ENCODE measurements around the gene NIFK.
A peak's percentile ranks its signal among the peaks of the same experiment; 100 is the strongest.
"Not testable (repeated sequence)": the region's sequence is repeated elsewhere in the genome, so short reads cannot be mapped to it uniquely, and the experiment has no call there.

NIFK gene

DNA sequence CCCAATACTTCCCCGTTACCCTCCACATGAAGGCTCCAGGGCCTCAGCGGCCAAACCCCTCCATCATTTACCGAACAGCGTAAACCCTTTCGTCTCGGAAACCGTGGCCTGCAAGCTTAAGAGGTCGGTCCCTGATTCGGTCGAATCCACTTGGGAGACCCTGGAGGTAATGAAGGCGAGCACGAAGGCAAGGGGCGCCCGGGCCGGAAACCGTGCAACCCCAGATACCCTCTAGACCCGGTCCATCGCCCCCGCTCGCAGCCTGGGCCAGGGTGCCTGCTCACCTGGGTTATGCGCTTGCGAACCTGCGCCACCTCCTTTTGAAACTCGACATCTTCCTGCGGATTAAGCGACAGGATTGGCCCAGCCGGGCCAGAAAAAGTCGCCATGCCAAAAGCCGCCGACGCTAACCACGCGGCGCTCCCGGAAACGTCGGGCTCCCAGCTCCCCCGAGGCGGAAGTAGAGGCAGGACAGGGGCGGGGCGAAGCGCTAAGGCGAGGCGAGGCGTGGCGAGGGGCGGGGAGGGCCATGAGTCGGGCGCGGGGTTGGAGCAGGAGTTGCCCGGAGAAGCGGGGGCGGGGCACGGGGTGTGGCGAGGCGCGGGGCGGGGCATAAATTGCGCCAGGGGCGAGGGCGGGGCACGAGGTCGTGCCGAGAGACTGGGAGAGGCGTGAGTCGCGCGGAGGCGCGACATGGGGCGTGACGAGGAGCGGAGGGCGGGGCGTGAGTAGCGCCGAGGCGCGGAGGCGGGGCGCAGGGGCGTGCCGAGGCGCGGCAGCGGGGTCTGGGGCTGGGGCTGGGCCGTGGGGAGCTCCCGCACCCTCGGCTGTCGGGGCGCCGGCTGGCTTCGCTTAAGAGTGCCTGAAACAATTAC is at the start of gene NIFK:
TSS of gene NIFK (minus strand) at position 414 of the 875 bp plus-strand sequence. CDS start at position 389, 25 bp downstream.
- DNase-seq, result peak; percentile 91

DNA sequence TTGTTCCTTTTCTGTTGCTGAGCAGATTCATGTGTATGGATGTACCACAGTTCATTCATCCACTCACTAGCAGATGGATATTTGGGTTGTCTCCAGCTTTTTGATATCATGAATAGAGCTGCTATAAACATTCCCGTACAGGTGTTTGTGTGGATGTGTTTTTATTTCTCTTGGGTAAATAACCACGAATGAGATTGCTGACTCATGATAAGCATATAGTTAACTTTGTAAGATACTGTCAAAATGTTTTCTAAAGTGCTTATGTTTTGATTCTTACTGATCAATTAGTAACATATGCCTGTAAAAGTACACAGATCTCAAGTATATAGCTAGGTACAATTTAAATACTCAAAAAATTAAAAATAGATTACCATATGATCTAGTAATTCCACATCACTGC is 46.5 kb upstream of the NIFK start:
- DNase-seq, result no peak

DNA sequence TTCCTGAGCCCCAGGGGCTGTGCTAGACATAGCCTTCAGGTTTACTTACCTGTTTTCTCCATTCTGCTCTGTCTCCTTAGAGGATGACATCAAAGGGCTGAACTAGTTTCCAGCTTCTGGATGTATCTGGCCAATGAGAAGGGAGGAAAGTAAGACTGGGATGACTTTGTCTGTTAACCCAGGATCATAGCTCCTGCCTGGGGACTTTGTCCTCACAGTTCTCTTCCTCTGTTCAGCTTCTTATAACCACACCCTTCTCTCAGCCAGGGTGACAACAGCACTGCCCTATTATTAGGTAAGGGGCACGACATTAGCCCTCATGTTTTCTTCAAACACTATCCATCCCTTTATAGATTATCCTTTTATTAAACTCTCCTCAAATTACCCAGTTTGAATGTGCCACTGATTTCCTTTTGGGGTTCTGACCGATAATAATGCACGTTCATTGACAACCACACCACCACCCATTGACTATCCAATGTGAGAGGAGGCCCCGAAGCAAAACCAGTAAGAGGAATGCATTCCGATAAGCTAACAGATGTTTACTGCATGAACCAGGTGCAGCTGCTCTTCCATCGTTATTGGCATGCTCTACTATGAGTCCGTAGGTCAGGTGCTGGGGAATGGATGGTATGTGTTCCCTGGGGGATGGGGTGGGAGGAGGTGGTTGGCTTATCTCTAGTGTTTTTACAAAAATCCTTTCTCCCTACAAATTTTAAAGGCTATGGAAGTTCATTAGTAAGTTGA is 42.2 kb upstream of the NIFK start:
- DNase-seq, result no peak

DNA sequence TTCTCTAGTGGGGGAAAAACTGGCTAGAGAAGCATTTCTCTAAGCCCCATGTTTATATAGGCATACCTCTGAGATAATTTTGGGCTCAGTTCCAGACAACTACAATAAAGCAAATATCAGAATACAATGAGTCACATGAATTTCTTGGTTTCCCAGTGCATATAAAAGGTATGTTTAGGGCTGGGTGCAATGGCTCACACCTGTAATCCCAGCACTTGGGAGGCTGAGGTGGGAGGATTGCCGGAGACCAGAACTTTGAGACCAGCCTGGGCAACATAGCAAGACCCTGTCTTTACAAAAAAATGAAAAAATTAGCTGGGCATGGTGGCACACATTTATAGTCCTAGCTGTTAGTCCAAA is 41.0 kb upstream of the NIFK start:
- DNase-seq, result no peak

DNA sequence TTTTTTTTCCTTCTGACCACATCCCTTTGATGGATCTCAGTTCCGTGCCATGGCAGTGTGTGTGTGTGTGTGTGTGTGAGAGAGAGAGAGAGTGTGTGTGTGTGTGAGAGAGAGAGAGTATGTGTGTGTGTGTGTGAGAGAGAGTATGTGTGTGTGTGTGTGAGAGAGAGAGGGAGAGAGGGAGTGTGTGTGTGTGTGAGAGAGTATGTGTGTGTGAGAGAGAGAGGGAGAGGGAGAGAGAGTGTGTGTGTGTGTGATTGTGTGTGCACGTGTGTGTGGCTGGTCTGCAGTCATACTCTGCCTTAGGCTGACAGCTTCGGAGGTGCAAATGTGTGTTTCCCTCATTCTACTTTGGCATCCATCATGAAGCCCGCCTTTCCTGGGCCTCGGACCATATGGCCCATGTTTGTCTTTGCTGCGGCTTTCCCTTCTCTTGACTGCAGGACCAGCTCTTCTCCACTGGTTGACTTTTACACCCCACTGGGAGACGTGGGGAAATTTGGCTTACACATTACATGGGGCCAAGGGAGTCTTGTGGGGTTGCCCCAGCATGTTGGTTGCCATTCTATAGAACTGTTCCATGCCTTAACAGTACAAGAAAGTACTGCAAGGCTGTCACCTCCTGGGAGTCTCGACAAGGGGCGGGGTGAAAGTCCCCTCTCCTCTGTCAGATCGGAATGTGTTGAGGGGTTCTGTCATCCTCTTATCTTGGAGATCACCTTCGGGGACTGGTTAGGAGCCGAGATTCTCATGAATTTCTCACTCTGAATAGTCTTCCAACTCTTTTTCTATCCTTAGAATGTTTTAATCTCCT is 40.4 kb upstream of the NIFK start:
- no peak for DNase-seq

DNA sequence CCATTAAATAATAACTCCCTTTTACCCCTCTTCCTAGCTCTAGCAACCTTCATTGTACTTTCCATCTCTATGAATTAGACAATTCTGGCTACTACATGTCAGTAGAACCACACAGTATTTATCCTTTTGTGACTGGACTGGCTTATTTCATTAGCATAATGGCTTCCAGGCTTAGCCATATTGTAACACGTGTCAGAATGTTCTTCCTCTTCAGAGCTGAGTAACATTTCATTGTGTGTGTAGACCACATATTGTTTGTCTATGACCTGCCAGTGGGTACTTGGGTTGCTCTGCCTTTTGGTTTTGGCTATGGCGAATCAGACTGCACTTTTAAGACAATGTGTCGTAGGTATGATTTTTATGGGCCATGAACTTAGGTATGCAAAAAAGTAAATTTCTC is 39.7 kb upstream of the NIFK start:
- no peak for DNase-seq

DNA sequence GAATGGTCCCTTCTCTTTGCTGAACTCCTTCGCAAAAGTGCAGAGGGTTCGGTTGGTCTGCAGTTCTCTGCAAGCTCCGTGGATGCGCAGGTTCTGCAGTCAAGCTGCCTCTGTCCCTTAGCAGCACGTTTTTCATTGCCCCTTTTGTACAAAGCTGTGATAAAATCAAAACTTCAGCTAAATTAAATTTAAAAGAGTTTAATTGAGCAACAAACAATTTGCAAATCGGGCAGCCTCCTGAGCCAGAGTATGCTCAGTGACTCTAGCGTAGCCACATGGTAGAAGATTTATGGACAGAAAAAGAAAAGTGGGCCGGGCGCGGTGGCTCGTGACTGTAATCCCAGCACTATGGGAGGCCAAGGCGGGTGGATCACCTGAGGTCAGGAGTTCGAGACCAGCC is 37.6 kb upstream of the NIFK start:
- DNase-seq, result no peak

DNA sequence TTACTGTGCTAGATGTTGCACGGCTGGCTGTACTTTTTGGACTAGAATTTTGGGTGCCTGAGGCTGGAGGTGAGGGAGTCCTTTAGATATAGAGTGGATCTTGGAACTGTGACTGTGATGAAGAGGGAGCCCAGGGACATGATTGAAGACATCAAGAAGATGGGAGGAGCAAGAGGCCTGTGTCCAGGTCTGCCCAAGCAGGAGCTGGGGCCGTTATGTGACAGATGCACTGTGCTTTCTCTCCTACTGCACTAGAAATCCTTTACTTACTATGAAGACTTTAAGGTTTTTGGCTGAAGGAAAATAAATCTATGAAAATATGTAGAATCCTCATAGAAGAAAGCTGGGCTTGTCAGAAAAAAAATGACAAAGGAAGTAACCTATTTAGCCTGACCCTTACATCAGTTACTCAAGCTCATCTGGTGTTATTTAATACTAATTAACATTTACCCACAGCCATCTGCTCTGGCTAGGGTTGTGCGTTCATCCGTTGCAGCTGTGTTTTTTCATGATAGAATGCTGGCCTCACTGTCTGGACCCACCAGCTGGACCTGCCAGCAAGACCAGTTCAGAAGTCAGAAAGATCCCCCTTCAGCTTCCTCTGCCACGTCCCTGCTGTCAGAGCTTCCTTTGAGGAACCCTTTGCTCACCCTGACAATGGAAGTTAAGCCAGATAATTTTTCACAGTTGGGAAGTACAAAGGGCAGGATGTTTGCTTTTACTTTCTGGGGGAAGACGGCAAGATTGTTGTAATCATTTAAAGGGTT is 35.5 kb upstream of the NIFK start:
- DNase-seq, result no peak

DNA sequence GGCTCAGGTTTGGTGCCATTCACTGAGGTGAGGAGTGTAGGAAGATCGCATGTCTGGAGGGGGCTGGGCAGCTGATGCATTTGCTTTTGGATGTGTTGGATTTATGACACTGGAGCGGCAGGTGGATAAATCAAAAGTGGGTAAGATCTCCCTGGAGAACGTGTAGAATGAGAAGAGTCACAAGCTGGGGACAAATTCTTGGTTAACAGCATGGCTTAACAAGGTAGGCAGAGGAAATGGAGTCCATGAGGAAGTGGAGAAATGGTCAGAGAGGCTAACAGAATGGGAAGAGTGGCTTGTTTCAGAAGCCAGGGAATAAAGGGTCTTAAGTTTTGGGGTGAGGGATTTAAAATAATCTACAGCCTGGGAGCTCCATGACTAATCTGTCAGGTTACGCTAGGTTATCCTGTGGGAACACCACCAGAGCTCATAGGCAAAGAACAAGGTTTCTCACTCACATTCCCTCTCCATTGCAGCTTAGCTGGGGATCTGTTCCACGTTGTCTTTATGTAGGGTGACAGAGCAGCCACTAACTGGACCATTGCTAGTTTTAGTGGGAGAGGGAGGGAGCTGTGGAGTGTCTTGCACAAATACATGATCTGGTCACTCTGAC is 31.6 kb upstream of the NIFK start:
- no peak for DNase-seq

DNA sequence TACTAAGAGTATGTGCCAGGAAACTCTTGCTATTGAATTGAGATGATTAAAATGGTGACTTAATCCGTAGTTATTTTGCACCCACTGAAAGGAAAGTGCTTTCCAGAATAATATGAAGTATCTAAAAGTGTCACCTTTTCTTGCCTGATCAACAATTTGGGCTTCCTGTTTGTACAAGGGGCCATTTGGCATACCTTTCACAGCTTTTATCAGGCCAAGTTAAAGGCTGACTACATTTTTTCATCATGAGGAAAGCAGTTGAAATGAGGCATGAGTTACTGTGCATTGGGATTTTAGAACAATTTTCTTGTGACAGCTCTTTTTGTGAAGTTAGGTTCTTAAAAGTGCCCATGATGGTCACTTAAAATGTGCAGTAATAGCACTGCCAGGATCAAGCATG is 29.9 kb upstream of the NIFK start:
- no peak for DNase-seq

DNA sequence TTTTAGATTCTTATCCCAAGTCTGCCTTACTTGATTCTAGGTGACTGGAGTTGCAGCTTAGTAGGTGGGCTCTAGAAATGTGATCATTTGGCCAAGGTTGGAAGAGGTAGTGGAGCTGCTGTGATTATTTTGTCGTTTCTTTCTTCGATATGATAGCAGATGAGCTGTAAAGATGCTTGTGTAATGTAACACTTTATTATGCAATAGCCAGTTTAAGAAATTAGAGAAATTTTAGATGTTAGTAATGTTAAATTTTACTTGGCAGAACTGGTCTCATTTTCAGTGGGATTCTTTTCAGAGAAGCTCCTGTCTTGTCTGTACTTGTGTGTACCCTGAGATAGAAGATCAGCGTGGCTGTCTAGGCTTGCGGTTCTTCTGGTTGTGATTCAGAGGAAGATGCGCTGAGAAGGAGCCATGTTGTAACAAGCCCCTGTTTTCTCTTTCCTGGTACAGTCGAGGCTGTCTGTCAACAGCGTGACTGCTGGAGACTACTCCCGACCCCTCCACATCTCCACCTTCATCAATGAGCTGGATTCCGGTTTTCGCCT is 28.1 kb upstream of the NIFK start:
- DNase-seq, result no peak

DNA sequence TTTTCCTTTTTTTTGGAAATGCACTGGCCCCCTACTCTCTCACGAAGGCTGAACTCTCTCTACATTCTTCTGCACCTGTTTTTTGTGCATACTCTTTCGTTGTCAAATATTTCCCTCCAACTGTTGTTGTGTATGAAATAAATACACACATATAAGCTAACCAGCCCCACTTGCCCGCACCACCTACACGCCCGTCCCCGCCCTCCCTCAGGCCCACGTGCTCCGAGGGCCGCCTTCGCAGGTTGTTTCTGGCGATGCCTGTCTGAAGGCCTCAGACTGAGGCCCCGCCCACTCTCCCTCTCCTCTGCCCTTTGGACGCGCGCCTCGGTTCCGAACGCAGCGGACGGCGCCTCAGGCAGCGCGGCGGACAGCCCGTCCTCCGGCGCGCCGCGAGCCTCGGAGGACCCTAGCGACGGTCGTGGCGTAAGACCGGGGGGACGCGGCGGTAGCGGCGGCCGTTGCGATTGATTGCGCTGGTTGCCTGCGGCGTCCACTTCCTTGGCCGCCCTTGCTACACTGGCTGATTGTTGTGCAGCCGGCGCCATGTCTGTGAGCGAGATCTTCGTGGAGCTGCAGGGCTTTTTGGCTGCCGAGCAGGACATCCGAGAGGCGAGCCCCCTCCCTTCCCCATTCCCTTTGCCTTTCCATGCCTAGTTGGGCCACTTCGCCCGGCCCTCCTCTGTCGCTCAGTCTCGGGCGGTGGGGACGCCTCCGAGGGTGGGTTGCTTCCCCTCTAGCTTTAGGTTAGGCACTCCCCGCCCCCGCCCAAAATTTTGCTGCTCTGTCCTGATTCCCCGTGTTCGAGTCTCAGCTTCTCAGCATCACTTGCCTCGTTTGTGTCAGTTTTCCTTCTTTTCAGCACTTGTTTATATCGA is 18.8 kb upstream of the NIFK start, which contains the start of gene TSN:
TSS of gene TSN (plus strand) at position 415 of the 875 bp plus-strand sequence. CDS start at position 544, 129 bp downstream.
- DNase-seq, result peak; percentile 47

DNA sequence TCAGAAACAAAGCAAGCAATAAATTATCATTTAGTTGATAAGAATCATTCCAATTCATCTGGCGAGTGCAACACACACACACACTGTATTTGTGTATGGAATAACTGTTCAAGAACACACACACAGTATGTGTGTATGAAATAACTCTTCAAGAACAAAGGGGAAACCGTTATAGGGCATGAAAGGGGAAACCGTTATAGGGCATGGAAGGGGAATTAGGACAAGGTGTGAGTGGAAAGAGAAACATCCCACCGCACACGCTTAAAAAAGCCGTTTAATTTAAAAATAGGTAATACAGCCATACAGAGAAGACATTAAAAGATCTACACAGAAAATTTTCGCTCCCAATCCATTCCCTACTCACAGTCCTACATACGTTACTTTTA is 18.2 kb upstream of the NIFK start:
- no peak for DNase-seq

DNA sequence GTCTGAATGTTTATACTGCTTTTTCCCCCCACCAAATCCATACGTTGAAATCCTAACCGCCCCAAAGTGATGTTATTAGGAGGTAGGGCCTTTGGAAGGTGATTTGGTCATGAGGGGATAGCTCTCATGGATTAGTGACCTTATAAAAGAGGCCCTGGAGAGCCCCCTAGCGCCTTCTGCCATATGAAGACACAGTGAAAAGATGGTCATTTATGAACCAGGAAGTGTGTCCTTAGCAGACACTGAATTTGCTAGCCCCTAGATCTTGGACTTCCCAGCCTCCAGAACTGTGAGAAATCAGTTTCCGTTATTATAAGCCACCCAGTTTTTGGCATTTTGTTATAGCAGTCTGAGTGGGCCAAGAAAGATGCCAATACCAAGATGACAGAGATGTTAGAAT is 11.5 kb upstream of the NIFK start:
- no peak for DNase-seq

DNA sequence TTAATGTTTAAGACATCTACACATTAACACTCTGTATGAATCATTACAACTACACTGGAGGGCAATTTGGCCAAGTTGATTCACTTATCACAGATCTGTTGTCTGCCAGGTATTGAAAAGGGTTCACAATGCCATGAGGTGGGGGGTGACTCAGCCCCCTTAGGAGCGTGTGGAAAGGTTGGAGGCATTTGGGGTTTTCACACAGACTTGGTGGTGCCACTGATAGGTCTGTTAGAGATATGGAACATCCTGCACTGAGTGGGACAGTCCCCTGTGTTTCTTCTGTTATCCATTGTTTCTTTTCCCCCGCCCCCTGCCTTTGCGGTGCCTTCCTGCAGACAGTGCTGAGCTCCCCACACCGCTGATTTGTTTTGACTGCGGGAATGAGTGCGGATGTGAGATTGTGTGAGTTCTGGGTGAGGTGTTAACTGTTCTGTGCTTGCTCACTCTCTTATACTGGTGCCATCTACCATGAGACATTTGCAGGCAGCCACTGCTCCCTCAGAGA is 9.4 kb upstream of the NIFK start:
- DNase-seq, result no peak

DNA sequence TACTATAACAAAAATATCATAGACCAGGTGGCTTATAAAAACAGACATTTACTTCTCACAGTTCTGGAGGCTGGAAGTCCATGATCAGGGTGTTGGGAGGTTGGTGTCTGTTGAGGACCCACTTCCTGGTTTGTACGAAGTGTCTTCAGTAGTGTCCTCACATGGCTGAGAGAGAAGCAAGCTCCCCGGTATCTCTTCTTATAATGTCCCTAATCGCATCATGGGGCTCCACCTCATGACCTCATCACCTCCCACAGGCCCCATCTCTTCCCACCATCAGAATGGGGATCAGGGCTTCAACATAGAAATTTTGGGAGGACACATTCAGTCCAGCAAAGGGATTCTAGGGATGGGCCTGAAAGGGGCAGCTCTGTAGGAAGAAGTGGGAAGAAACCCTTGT is 4.8 kb upstream of the NIFK start:
- DNase-seq, result no peak

DNA sequence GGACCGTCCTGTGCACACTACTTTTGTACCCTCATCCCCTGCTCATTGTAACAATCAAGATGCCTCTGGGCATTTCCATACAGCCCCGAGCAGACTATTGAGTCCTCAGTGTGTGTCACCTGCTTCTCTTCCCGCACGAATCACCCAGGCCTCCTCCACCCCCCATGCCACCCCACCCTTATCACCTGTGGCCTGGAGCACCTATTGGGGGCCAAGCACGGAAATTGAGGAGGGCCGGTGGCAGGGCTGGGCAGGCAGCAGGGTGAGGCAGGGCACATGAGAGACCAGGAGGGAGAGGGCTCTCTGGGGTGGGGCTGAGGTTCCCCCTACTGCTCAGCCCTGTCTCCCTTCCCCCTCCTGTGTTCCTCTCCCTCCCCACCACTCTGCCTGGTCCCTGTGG is 4.3 kb upstream of the NIFK start:
- no peak for DNase-seq

DNA sequence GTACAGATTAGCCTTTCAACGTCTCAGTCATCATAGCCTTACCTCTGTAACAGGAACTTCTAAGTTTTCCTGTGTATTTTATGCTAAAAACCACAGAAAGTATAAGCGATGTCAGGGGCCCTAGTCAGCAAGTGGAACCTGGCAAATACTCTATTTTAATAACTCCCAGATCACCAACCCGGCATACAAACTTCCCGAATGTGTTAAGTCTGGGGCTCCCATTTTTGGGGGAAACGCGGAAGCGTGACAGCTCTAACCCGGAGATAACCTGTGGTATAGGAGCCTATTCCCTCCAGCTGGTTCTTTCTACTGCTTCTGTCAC is 574 bp downstream of the NIFK start:
- no peak for DNase-seq

DNA sequence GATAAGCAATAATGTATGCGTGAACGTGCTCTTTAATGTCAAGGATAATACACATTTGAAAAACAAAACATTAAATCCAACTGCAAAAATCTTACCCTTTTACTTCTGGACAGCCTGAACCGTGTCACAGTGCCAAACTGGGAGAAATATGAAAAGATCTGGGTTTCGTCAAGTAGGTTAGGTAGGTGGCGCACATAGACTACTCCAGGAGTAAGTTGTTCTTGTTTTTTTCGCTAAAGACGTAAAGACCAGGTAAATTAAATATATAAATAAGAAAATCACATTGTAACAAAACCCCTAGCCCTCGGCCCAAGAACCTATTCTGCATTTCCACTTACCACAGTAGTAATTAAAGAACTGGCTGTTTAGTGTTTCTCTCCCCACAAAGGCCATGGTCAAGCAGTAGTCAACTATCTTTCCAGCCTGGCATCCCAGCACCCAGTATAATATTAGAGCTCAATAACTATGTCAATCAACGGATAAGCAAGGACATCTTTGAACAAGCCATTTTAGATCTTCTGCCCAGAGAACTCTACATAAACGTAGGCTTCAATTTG is 1.1 kb downstream of the NIFK start:
- no peak for DNase-seq

DNA sequence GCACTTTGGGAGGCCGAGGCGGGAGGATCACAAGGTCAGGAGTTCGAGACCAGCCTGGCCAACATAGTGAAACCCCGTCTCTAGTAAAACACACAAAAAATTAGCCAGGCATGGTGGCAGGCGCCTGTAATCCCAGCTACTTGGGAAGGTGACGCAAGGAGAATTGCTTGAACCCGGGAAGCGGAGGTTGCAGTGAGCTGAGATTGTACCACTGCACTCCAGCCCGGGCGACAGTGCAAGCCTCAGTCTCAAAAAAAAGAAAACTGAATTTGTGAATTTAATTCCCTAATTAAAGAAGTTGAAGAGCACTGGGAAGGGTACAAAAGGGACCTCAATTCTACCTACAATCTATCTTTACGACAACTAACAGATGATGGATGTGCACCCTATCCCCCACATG is 2.1 kb downstream of the NIFK start:
- not testable (repeated sequence) for DNase-seq
